Gastrocnemius medialis (tissue), 4 donors: ENCODE results near the gene SRGAP1.

Experiments
- CTCF ChIP-seq, 5 experiments: fragments of 450-650 bp in 3 of 5; fragments of 200-600 bp in 2 of 5; sonication (generic) in 2 of 5; IDR thresholded peaks in 4 of 5; conservative IDR thresholded peaks in 1 of 5; 1 replicate in 4 of 5; 2 replicates in 1 of 5; pipeline ENCODE4 v1.5.1; 2016 to 2019; ENCODE audit warnings: antibody characterized with exemption in 5 of 5, mild to moderate bottlenecking in 3 of 5, moderate library complexity in 3 of 5
- POLR2A ChIP-seq, 2 donors: fragments of 450-650 bp; IDR thresholded peaks; one replicate each; pipeline ENCODE4 v1.6.1; 2017; ENCODE audit warnings: antibody characterized with exemption in 2 of 2, mild to moderate bottlenecking in 2 of 2, moderate library complexity in 2 of 2

- TF ChIP-seq CTCF (IDR thresholded peaks at IDR 0.05 in 4 of 5, conservative IDR thresholded peaks at IDR 0.05 in 1 of 5) (no peak), POLR2A (IDR thresholded peaks at IDR 0.05) (no peak)
Measured at GRCh38 chr12:63900922-63901793, 56.7 kb downstream of the SRGAP1 start.
